ENCODE measurements around the gene ZG16.
A peak's percentile ranks its signal among the peaks of the same experiment; 100 is the strongest.

ZG16 gene

DNA sequence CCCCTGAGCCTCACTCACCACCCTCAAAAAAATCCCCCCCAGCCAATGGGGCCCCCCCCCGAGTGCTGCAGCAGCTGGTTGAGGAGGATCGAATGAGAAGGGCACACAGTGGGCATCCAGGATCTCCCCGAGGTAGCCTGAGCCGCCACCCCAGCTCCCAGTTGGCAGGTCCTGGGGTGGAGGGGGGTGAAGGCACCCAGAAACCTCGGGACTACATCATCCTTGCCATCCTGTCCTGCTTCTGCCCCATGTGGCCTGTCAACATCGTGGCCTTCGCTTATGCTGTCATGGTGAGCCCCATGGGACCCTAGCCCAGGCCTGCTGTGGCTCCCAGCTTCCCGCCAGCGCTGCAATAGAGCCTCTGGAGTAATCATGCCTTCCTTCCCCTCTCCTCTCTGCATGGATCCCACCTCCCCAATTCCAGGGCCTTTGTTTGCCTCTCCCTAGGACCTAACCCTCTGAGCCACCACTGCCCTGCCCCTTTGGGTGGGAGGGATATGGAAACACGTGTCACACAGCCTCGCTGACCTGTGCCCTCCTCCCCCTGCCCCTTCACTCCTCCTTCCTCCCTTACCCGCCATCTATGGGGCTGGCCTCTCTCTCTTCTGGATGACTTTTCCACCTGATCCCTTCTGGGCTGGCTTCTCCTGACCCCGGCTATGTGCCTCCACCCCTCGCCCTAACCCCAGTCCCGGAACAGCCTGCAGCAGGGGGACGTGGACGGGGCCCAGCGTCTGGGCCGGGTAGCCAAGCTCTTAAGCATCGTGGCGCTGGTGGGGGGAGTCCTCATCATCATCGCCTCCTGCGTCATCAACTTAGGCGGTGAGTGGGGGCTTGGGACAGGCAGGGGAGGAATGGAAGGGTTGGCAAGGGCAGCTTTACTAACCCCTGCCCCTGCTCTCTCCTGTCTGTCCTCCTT is 35.8 kb downstream of the ZG16 start:
- no peak overlapping the region; the same call in 1 of the 2 replicates for H3K4me3 ChIP-seq (ENCODE audit: low read depth, low read length)
- no peaks in the 10 kb centered on the region for H3K27me3 ChIP-seq (ENCODE audit: insufficient read depth, low read depth, severe bottlenecking)
- no peaks in the 10 kb centered on the region for H3K9me3 ChIP-seq (ENCODE audit: severe bottlenecking)
- peaks cover 29% of the 10 kb centered on the region for H3K36me3 ChIP-seq
- no peak for DNase-seq
- TF ChIP-seq, protein P1, sequence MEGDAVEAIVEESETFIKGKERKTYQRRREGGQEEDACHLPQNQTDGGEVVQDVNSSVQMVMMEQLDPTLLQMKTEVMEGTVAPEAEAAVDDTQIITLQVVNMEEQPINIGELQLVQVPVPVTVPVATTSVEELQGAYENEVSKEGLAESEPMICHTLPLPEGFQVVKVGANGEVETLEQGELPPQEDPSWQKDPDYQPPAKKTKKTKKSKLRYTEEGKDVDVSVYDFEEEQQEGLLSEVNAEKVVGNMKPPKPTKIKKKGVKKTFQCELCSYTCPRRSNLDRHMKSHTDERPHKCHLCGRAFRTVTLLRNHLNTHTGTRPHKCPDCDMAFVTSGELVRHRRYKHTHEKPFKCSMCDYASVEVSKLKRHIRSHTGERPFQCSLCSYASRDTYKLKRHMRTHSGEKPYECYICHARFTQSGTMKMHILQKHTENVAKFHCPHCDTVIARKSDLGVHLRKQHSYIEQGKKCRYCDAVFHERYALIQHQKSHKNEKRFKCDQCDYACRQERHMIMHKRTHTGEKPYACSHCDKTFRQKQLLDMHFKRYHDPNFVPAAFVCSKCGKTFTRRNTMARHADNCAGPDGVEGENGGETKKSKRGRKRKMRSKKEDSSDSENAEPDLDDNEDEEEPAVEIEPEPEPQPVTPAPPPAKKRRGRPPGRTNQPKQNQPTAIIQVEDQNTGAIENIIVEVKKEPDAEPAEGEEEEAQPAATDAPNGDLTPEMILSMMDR (IDR thresholded peaks at IDR 0.05; ENCODE audit: low read depth, low read length), result no peak
- H3K27ac ChIP-seq, result peak overlapping the region; percentile 97

DNA sequence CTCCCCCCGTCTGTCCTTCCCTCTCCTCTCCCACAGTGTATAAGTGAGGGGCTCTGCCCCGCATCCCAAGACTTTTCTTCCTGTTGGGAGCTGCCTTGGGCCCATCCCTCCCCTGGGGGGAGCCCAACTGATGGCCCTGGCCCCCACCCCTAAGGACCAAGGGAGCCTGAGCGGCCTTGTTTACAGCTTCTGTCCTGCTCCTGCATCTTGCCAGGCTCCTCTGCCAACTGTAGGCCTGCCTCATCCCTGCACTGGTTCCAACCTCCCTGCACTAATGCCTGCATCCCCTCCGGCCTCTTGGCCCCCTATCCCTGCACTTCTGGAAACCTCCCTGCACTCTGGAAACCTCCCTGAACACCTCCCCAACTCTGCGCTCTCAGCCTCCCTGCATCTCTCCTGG is 36.5 kb downstream of the ZG16 start:
- peaks cover 30% of the 10 kb centered on the region for H3K36me3 ChIP-seq
- no peaks in the 10 kb centered on the region for H3K9me3 ChIP-seq (ENCODE audit: severe bottlenecking)
- H3K27ac ChIP-seq, result peak overlapping the region; percentile 97
- H3K4me3 ChIP-seq (ENCODE audit: low read depth, low read length), result no peak overlapping the region
- TF ChIP-seq, protein P1 (IDR thresholded peaks at IDR 0.05; ENCODE audit: low read depth, low read length), result no peak
- DNase-seq, result no peak
- no peaks in the 10 kb centered on the region for H3K27me3 ChIP-seq (ENCODE audit: insufficient read depth, low read depth, severe bottlenecking)

DNA sequence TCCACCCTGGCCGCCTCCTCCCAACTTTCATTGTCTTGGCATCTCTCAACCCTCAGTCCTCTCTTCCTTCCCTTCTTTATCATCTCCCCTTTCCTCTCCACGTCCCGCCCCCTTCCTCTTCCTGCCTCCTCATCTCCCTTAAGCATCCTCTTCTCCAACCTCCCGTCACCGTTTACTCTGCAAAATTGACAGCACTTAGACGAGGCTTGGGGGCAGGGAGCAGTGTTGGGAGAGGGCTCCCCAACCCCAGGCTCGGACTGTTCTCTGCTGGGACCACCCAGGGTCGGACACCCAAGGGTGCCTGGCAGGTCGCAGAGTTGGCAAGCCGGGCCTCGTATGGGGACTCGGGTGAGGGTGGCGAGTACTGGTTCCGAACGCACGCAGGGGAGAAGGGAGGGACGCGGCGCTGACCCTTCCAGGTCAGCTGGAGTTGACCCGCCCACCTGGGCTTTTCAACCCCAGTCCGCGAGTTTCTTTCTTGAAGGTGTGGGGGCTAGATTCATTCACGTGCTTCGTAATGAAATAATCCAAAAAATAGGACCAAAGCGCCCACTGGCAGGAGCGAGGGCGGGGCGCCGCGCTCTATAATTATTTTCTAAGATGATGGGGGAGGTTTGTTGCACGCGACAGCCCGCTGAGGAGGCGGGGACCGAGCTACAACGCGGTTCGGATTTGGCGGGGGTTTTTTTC is 37.1 kb downstream of the ZG16 start:
- Histone ChIP-seq H3K27ac (peak overlapping the region; percentile 97), H3K9me3 (ENCODE audit: severe bottlenecking) (no peaks in the 10 kb centered on the region), H3K4me3 (ENCODE audit: low read depth, low read length) (peak overlapping the region; percentile 81), H3K27me3 (ENCODE audit: insufficient read depth, low read depth, severe bottlenecking) (no peaks in the 10 kb centered on the region), H3K36me3 (peaks cover 30% of the 10 kb centered on the region)
- TF ChIP-seq, protein P1 (IDR thresholded peaks at IDR 0.05; ENCODE audit: low read depth, low read length), result no peak
- no peak for DNase-seq

DNA sequence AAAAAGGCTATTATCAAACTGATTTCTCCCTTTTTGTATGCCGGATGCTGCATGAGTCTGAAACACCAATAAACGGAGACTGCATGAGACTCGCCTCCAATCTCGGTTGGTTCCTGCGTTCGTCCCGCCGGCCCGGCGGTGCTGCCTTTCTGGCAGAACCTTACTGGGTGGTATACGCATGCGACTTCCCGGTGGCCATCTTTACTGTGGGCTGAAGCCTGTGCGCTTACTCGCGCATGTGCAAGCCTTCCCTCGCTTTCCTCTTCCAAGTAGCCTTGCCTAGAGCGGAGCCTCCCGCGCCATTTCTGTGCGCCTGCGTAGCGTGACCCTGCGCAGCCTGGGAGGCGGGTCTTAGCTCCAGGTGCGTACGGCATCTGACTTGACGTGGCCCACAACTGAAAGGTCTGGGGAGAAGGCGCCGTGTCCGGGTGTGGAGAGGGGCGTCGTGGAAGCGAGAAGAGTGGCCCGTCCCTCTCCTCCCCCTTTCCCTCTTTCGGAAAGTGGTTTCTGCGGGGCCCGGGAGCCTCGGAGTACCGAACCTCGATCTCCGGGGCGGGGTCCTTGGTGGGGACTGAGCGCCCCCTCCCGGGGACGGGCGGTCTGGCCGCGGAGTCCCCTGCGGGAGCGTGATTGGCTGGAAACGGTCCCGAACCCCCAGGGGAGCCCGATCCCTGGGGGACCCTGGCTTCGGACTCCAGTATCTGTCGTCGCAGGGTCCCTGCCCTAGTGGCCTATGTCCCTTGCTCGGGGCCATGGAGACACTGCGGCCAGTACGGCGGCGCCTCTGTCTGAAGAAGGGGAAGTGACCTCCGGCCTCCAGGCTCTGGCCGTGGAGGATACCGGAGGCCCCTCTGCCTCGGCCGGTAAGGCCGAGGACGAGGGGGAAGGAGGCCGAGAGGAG is 38.0 kb downstream of the ZG16 start, which contains the start of gene PAGR1:
TSS of gene PAGR1 (plus strand) at position 360 of the 901 bp plus-strand sequence. CDS start at position 734, 374 bp downstream.
- H3K27me3 ChIP-seq (ENCODE audit: insufficient read depth, low read depth, severe bottlenecking), result no peaks in the 10 kb centered on the region
- TF ChIP-seq, protein P1 (IDR thresholded peaks at IDR 0.05; ENCODE audit: low read depth, low read length), result peak; percentile 90
- H3K27ac ChIP-seq, result peak within 1 kb of the TSS; percentile 97
- no peaks in the 10 kb centered on the region for H3K9me3 ChIP-seq (ENCODE audit: severe bottlenecking)
- DNase-seq, result peak; percentile 98
- peaks cover 27% of the 10 kb centered on the region for H3K36me3 ChIP-seq
- H3K4me3 ChIP-seq (ENCODE audit: low read depth, low read length), result peak within 1 kb of the TSS; percentile 81

DNA sequence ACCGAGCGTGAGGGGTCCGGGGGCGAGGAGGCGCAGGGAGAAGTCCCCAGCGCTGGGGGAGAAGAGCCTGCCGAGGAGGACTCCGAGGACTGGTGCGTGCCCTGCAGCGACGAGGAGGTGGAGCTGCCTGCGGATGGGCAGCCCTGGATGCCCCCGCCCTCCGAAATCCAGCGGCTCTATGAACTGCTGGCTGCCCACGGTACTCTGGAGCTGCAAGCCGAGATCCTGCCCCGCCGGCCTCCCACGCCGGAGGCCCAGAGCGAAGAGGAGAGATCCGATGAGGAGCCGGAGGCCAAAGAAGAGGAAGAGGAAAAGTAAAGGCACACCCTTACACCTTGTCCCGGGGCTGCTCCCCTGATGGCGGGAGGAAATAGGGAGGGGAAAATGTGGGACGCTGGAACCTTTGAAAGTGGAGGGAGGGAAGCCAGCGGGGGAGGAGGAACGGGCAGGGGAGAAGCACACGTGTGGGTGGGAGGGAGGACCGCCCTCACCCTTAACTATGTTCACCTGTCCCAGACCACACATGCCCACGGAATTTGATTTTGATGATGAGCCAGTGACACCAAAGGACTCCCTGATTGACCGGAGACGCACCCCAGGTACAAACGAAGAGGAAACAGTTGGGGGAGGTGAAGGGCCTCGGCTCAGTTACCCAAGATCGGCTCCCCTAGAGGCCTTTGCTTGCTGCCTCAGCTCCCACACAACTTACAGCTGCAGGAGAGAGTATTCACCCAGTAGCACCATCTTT is 38.8 kb downstream of the ZG16 start:
- H3K36me3 ChIP-seq, result peaks cover 27% of the 10 kb centered on the region
- TF ChIP-seq, protein P1 (IDR thresholded peaks at IDR 0.05; ENCODE audit: low read depth, low read length), result peak; percentile 28; the same call in 1 of the 2 replicates
- peak; percentile 65 for DNase-seq

More for the DNA sequence above, 38.8 kb downstream of the ZG16 start:
- peak overlapping the region; percentile 81 for H3K4me3 ChIP-seq (ENCODE audit: low read depth, low read length)
- H3K9me3 ChIP-seq (ENCODE audit: severe bottlenecking), result no peaks in the 10 kb centered on the region
- H3K27ac ChIP-seq, result peak overlapping the region; percentile 97
- H3K27me3 ChIP-seq (ENCODE audit: insufficient read depth, low read depth, severe bottlenecking), result no peaks in the 10 kb centered on the region

All from WERI-Rb-1 (cell line).